Measurements from ENCODE around the gene CCDC92.

Gene CCDC92

DNA sequence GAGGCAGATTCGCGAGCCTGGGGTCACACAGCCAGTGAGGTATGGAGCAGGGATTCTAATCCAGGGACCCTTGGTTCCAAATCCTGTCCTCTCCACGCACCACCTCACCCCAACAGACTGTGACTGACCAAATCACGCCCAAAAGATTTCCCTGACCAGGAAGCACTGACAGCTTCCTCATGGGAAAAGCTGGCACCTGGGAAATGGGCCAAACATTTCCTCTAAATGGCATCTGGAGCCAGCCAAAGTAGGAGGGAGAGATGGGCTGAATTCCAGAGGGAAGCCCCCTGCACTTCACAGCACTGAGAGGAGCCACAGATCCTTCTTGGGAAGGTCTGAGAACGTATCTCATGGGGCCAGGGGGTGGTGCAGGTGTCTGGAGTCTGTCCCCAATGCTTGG, 28.8 kb downstream of the CCDC92 start:
- Histone ChIP-seq H3K4me1 (peaks cover 0 to 9% (median 5%) of the 10 kb centered on the region in 4 donors), H3K27ac (no peak overlapping the region), H3K9me3 (no peaks in the 10 kb centered on the region), H3K36me3 (peaks cover 39 to 73% (median 70%) of the 10 kb centered on the region in 3 donors), H3K27me3 (no peaks in the 10 kb centered on the region), H3K4me3 (no peak overlapping the region)
- no peak for DNase-seq
- TF ChIP-seq, protein P1, sequence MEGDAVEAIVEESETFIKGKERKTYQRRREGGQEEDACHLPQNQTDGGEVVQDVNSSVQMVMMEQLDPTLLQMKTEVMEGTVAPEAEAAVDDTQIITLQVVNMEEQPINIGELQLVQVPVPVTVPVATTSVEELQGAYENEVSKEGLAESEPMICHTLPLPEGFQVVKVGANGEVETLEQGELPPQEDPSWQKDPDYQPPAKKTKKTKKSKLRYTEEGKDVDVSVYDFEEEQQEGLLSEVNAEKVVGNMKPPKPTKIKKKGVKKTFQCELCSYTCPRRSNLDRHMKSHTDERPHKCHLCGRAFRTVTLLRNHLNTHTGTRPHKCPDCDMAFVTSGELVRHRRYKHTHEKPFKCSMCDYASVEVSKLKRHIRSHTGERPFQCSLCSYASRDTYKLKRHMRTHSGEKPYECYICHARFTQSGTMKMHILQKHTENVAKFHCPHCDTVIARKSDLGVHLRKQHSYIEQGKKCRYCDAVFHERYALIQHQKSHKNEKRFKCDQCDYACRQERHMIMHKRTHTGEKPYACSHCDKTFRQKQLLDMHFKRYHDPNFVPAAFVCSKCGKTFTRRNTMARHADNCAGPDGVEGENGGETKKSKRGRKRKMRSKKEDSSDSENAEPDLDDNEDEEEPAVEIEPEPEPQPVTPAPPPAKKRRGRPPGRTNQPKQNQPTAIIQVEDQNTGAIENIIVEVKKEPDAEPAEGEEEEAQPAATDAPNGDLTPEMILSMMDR (IDR thresholded peaks at IDR 0.05), result no peak
- intact Hi-C loops (cut with DNase I; ENCODE audit: low total_unique reads), result no loop called here

DNA sequence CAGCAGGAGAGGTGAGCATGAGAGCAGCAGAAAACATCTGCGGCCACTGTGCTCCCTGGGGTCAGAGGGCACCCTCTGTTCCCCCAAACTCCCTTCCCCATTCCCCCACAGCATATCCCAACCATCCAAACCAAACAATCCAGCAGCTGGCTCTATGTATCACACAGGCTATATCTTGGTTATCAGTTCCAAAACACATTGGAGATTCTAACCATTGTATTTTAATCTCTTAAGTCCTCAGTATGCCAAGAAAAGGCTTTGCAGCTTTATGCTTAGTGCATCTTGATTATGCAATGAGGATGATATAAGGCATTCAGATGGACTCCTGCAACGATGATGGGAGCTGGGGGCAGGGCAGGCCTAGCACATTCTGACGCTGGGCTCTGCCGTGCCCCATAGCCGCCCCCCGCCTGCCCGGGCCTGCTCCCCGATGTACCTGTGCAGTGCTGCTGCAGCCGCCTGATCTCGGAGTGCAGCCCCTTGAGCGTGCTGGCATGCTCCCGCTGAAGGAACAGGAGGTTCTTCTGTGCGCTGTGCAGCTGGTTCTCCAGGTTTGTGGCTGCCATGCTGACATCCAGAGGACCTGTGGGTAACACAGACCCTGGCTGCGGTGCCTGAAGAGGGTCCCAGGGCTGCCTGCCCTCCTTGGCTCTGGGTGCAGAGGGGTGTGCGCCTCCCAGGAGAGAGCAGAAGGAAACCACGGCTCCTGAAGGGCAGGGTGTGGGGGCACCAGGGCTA, 29.6 kb downstream of the CCDC92 start:
- peaks cover 0 to 9% (median 5%) of the 10 kb centered on the region in 4 donors for H3K4me1 ChIP-seq
- DNase-seq, result no peak
- TF ChIP-seq, protein P1 (IDR thresholded peaks at IDR 0.05), result no peak
- no peaks in the 10 kb centered on the region for H3K9me3 ChIP-seq
- H3K4me3 ChIP-seq, result no peak overlapping the region
- H3K27ac ChIP-seq, result peak overlapping the region in 1 of 2 donors; percentile 24
- no peaks in the 10 kb centered on the region for H3K27me3 ChIP-seq
- peaks cover 39 to 74% (median 70%) of the 10 kb centered on the region in 3 donors for H3K36me3 ChIP-seq
- intact Hi-C loops (cut with DNase I; ENCODE audit: low total_unique reads), result no loop called here

DNA sequence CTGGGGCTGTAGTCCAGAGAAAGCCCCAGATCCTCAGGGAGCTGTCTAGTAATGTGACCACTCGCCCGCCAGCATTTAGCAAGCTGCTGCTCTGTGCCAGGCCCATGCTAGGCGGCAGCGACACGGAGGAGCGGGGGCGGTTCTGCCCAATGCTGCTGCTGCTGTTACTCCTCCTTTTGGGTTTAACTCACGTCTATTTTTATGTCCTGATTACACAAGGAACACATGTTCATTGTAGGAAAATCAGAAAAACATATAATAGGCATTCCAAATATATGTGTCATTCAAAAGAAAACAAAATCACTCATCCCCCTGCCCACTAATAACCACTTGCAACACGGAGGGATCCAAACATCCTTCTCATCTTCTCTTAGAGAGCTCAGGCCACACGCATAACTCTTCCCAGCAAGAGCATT, 30.4 kb downstream of the CCDC92 start:
- DNase-seq, result no peak
- TF ChIP-seq, protein P1 (IDR thresholded peaks at IDR 0.05), result no peak
- peaks cover 44 to 82% (median 77%) of the 10 kb centered on the region in 3 donors for H3K36me3 ChIP-seq
- intact Hi-C loops (cut with DNase I; ENCODE audit: low total_unique reads), result no loop called here
- H3K4me3 ChIP-seq, result no peak overlapping the region
- peaks cover 0 to 9% (median 5%) of the 10 kb centered on the region in 4 donors for H3K4me1 ChIP-seq
- H3K27me3 ChIP-seq, result no peaks in the 10 kb centered on the region
- peak overlapping the region in 1 of 2 donors; percentile 24 for H3K27ac ChIP-seq
- H3K9me3 ChIP-seq, result no peaks in the 10 kb centered on the region

DNA sequence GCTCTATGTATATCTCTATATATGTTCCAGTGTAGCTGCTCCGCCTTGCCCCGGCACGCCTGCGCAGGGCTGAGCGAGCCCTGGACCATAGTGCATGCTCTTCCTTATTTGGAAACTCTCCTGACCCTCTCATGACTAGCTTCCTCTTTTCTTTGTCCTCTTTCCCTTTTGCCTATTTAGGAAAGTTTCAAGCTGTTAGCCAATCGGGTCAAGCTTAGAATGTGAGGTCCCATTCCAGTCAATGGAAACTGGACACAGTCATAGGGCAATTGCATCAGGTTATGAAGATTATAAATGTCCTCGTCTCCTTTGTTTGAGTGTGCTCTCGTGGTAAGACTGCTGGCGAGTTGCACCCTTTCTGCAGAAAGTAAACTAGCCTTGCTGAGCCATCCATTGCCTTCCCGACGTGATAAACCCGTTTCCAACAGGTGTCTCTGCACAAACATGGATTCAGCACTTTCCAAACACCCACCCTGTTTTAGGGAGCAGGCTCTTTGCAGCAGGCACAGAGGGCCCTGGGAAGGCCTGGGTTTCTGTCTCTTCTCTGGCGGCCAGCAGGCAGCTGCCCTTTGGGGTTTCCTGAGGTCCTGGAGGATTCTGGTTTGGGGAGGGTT, 30.9 kb downstream of the CCDC92 start:
- Histone ChIP-seq H3K27ac (no peak overlapping the region), H3K4me3 (no peak overlapping the region), H3K4me1 (peaks cover 0 to 9% (median 5%) of the 10 kb centered on the region in 4 donors), H3K9me3 (no peaks in the 10 kb centered on the region), H3K27me3 (no peaks in the 10 kb centered on the region), H3K36me3 (peaks cover 49 to 87% (median 82%) of the 10 kb centered on the region in 3 donors)
- intact Hi-C loops (cut with DNase I; ENCODE audit: low total_unique reads), result no loop called here
- TF ChIP-seq, protein P1 (IDR thresholded peaks at IDR 0.05), result no peak
- no peak for DNase-seq

DNA sequence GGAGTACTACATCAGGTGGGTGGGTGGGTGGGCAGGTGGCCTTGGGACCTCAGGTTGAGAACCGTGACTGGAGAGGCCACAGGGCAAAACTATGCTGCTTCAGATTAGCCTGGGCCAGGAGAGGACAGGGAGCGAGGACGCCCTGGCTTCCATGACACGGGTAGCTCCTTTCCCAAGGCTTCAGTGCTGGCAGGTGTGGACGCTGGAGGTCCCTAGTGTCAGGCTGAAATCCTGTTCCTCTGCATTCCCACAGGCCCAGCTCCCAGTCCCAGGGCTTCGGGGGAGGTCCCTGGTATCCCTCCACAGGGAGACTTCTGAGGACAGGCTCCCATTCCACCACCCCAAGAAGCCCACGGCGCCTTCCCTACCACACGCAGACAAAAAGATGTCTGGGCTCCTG, 31.6 kb downstream of the CCDC92 start:
- Histone ChIP-seq H3K36me3 (peaks cover 56 to 94% (median 89%) of the 10 kb centered on the region in 3 donors), H3K4me3 (no peak overlapping the region), H3K27ac (no peak overlapping the region), H3K9me3 (no peaks in the 10 kb centered on the region), H3K27me3 (no peaks in the 10 kb centered on the region), H3K4me1 (peaks cover 0 to 9% (median 4%) of the 10 kb centered on the region in 4 donors)
- no peak for DNase-seq
- TF ChIP-seq, protein P1 (IDR thresholded peaks at IDR 0.05), result no peak
- intact Hi-C loops (cut with DNase I; ENCODE audit: low total_unique reads), result no loop called here
